Heart right ventricle (tissue), 16 donors: ENCODE measurements around the gene GGNBP2. TPM values are rescaled to one million over a fixed set of nuclear protein-coding genes. Genes with fewer than 3 reads are reported as not detected.
"Not testable (repeated sequence)": the region's sequence is repeated elsewhere in the genome, so short reads cannot be mapped to it uniquely, and the experiment has no call there.

Experiments used
- ATAC-seq, 8 donors: fragments of 200-7000 bp; cut with Tn5 transposase; one replicate each; pipeline ENCODE4 v1.9.1; 2020; ENCODE audit warnings: mild to moderate bottlenecking in 8 of 8, moderate library complexity in 8 of 8, moderate number of reproducible peaks in 1 of 8
- DNase-seq, 2 donors: peaks; one replicate each; pipeline ENCODE4 v3.0.0-alpha.2; 2020
- H3K27ac ChIP-seq, 10 donors: fragments of 200-600 bp; sonication (generic) in 2 of 10; one replicate each; pipeline versions ENCODE4 v1.5.0 to v1.8.0; 2020 to 2022; ENCODE audit warnings: mild to moderate bottlenecking in 3 of 10
- H3K27me3 ChIP-seq, 7 donors: fragments of 200-600 bp; one replicate each; pipeline ENCODE4 v1.8.0; 2021 to 2022; ENCODE audit warnings: mild to moderate bottlenecking in 2 of 7
- H3K36me3 ChIP-seq, 9 donors: fragments of 200-600 bp; sonication (generic) in 1 of 9; one replicate each; pipeline versions ENCODE4 v1.5.0 to v1.8.0; 2020 to 2022; ENCODE audit warnings: mild to moderate bottlenecking in 2 of 9
- H3K4me1 ChIP-seq, 9 donors: fragments of 200-600 bp; sonication (generic) in 1 of 9; one replicate each; pipeline versions ENCODE4 v1.5.0 to v1.8.0; 2020 to 2022; ENCODE audit warnings: mild to moderate bottlenecking in 4 of 9
- H3K4me3 ChIP-seq, 10 donors: fragments of 200-600 bp; sonication (generic) in 2 of 10; one replicate each; pipeline versions ENCODE4 v1.5.0 to v1.8.0; 2020 to 2022; ENCODE audit warnings: mild to moderate bottlenecking in 7 of 10, moderate library complexity in 2 of 10
- H3K9me3 ChIP-seq, 11 donors: fragments of 200-600 bp in 10 of 11; sonication (generic) in 2 of 11; one replicate each; pipeline versions ENCODE4 v1.5.0 to v1.8.0; 2013 to 2022; ENCODE audit warnings: mild to moderate bottlenecking in 2 of 11, control low read depth in 1 of 11, moderate library complexity in 1 of 11
- WGBS, 2 donors: extraction: QIAGEN DNeasy Blood & Tissue Kit; methylation state at CpG; one replicate each; pipeline ENCODE4 v1.1.7; 2013; ENCODE audit warnings: inconsistent platforms in 1 of 2; 5-methylcytosine and 5-hydroxymethylcytosine counted together
- intact Hi-C, 10 donors: fragments of 100-400 bp; cut with DNase I; formaldehyde crosslinking; loops; one replicate each; pipeline versions ENCODE4 v1.11.1 to v1.14.2; 2022
- polyA plus RNA-seq, 2 donors: library from polyadenylated mRNA; stranded (reverse); fragments of 200-250 nt; gene quantifications; one replicate each; pipeline ENCODE4 v1.2.3, GENCODE V29; 2013
- total RNA-seq, 10 donors: library from RNA; stranded (reverse); fragmentation: NEBNext Ultra II Directional in 3 of 10; extraction: Animal tissue kit (Norgen Biotek cat#: 25700) in 3 of 10; gene quantifications; one replicate each; pipeline versions ENCODE4 v1.2.1 to v1.2.4, GENCODE V29; 2021 to 2023
- TF ChIP-seq, protein P1 (sequence below), 9 donors: fragments of 200-600 bp; sonication (generic) in 2 of 9; IDR thresholded peaks; one replicate each; pipeline versions ENCODE4 v1.5.0 to v1.8.0; 2021 to 2022; ENCODE audit warnings: antibody characterized with exemption in 9 of 9, mild to moderate bottlenecking in 5 of 9, moderate library complexity in 1 of 9
- donor health status: Arrhythmogenic right ventricular cardiomyopathy.
- donor health status: ischemic (EF 13 %, LVEDD 7.1; RV severe dilation, severe dysfunction).
- donor health status: healthy with polysubstance abuse.
- donor health status: DM: no; HTN: yes; CAD: no.
- donor health status: DM: no; HTN: no; CAD: no.
- donor health status: ischemic (EF 25% LVEDD 6.9; RV normal size, moderate dysfunction).
- donor health status: ischemic (EF 25% LVEDD 5.7; RV mildly dilated, moderate dysfunction).
- donor health status: healthy.
- donor health status: DM: yes; HTN: yes; CAD: no.
- donor health status: Ischemic cardiomyopathy.
- donor health status: ischemic (EF 35%, LVEDD 5.7; RV mildly dilated, moderate dysfunction).
- donor health status: nonischemic (EF 11% LVEDD 7.7; RV severe dilation, severe dysfunction).
- donor health status: DM: yes; HTN: yes; CAD: no.
- donor health status: PGD.
- donor health status: ischemic (EF 29% LVEDD 5.4; RV normal size, mild dysfunction).
- donor health status: nonischemic (EF 23%, LVEDD 6.1; RV moderate dilation, normal function).

GGNBP2 gene
- total and polyA plus RNA-seq, 12 donors: 25.9 to 51.2 (median 45.8) TPM

DNA sequence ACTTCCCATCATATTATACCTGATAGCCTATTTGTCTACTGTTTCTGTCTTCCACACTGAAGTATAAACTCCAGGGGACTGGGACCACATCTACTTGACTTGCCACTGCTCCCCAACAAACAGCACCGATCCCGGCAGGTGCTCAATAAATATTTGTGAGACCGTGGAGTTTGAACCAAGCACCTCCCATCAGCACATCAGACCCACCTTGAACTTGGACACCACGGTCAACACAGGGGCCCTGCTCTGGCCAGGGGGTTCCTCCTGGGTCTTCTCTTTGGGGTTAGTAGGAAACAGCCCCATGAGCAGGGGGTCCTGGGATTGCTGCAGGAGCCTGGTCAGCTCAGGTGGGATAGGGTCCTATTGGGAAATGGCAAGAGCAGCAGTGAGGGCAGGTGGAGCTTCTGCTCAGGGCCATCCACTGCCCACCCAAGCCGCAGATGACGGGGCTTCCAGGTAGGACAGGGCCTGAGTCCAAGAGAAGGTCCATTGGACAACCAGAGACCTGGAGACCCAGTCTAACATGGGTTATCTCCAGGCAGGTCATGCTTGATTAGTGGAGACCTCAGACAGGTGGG, 38.4 kb upstream of the GGNBP2 start:
- no peak overlapping the region for H3K4me3 ChIP-seq
- H3K9me3 ChIP-seq: no peaks in the 10 kb centered on the region
- peaks cover 0 to 98% (median 5%) of the 10 kb centered on the region in 9 donors for H3K36me3 ChIP-seq
- H3K4me1 ChIP-seq: peaks cover 0 to 16% (median 6%) of the 10 kb centered on the region in 9 donors
- TF ChIP-seq, protein P1, sequence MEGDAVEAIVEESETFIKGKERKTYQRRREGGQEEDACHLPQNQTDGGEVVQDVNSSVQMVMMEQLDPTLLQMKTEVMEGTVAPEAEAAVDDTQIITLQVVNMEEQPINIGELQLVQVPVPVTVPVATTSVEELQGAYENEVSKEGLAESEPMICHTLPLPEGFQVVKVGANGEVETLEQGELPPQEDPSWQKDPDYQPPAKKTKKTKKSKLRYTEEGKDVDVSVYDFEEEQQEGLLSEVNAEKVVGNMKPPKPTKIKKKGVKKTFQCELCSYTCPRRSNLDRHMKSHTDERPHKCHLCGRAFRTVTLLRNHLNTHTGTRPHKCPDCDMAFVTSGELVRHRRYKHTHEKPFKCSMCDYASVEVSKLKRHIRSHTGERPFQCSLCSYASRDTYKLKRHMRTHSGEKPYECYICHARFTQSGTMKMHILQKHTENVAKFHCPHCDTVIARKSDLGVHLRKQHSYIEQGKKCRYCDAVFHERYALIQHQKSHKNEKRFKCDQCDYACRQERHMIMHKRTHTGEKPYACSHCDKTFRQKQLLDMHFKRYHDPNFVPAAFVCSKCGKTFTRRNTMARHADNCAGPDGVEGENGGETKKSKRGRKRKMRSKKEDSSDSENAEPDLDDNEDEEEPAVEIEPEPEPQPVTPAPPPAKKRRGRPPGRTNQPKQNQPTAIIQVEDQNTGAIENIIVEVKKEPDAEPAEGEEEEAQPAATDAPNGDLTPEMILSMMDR (IDR thresholded peaks at IDR 0.05): no peak
- intact Hi-C loops: loop anchor here in 1 of 10 donors (5.0 kb wide), 1 partner anchor 356 kb away; no protein-coding TSS in a partner anchor
- no peaks in the 10 kb centered on the region for H3K27me3 ChIP-seq
- H3K27ac ChIP-seq: no peak overlapping the region
- ATAC-seq (no peak), DNase-seq (no peak)
- WGBS, 2 donors: 88 to 90% methylated on average over 6 of the region's 6 CpGs

DNA sequence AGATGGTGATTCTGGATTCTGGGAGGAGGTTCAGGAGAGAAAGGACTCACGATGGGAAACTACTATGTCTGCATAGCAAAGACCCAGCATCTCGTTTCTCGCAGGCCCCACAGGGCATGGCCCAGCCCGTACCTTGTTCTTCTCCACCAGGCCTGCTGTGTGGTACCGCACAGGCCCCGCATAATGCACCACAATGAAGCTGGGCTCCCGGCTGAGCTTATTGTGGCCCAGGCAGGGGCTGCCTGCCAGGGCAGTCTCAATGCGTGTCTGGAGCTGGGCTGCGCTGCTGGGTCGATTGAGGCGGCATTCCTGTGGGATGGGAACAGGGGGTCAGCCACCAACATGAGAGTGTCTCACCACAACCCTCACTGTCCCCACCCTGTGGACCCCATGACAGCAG, 37.9 kb upstream of the GGNBP2 start:
- Histone ChIP-seq H3K27me3 (no peaks in the 10 kb centered on the region), H3K9me3 (no peaks in the 10 kb centered on the region), H3K36me3 (peaks cover 0 to 99% (median 5%) of the 10 kb centered on the region in 9 donors), H3K27ac (no peak overlapping the region), H3K4me1 (peaks cover 0 to 16% (median 6%) of the 10 kb centered on the region in 9 donors), H3K4me3 (no peak overlapping the region)
- TF ChIP-seq, protein P1 (IDR thresholded peaks at IDR 0.05): no peak
- ATAC-seq: no peak
- 97% methylated on average over 11 of the region's 11 CpGs for WGBS, 2 donors
- DNase-seq: no peak
- intact Hi-C loops: loop anchor here in 1 of 10 donors (5.0 kb wide), 1 partner anchor 355 kb away; no protein-coding TSS in a partner anchor

GRCh38 chr17:36507266-36507665, 37.5 kb upstream of the GGNBP2 start:
- Histone ChIP-seq H3K27me3 (no peaks in the 10 kb centered on the region), H3K4me3 (no peak overlapping the region), H3K27ac (no peak overlapping the region), H3K36me3 (peaks cover 0 to 94% (median 5%) of the 10 kb centered on the region in 9 donors), H3K4me1 (peaks cover 0 to 16% (median 6%) of the 10 kb centered on the region in 9 donors), H3K9me3 (no peaks in the 10 kb centered on the region)
- WGBS, 2 donors: 92 to 96% methylated on average over 6 of the region's 6 CpGs
- ATAC-seq (no peak), DNase-seq (no peak)
- intact Hi-C loops: loop anchor here in 1 of 10 donors (5.0 kb wide), 1 partner anchor 355 kb away; no protein-coding TSS in a partner anchor
- TF ChIP-seq, protein P1 (IDR thresholded peaks at IDR 0.05): no peak

- not testable (repeated sequence) for DNase-seq, ATAC-seq, H3K4me3 ChIP-seq, H3K27ac ChIP-seq, H3K9me3 ChIP-seq, H3K27me3 ChIP-seq
- H3K36me3 ChIP-seq: peaks cover 0 to 94% (median 5%) of the 10 kb centered on the region in 9 donors
- peaks cover 0 to 10% (median 6%) of the 10 kb centered on the region in 9 donors for H3K4me1 ChIP-seq
- WGBS, 2 donors: 93 to 98% methylated on average over 2 of the region's 2 CpGs
- intact Hi-C loops: loop anchor here in 1 of 10 donors (5.0 kb wide), 1 partner anchor 354 kb away; no protein-coding TSS in a partner anchor
Measured at GRCh38 chr17:36508439-36508838, 36.3 kb upstream of the GGNBP2 start.
